IMR-90 (cell line): ENCODE measurements around the gene PITPNM2. TPM values are rescaled to one million over a fixed set of nuclear protein-coding genes. Genes with fewer than 3 reads are reported as not detected.

Experiments used
- ATAC-seq: fragments of 200-7000 bp; cut with Tn5 transposase; 2 replicates; pipeline ENCODE4 v1.9.1; 2020; ENCODE audit warnings: low read depth, mild to moderate bottlenecking, moderate library complexity
- BruUV-seq: library from RNA; stranded (reverse); fragments of 400-500 nt; replicated peaks from 2 replicates; lab custom pipeline; 2021; lab: Mats Ljungman, UMichigan
- CTCF ChIA-PET: fragments of 300-600 bp; formaldehyde crosslinking; extraction: SDS; loops from one replicate; lab custom pipeline; 2021; ENCODE audit warnings: antibody characterized with exemption; lab: Yijun Ruan, JAX
- POLR2A ChIA-PET: fragments of 300-600 bp; sonication (Branson Sonifier 250); formaldehyde crosslinking; loops from one replicate; lab custom pipeline; 2022; ENCODE audit warnings: antibody characterized with exemption; ENCODE audit not compliant: unreplicated experiment; lab: Charles Lee
- DNase-seq: peaks from one replicate; pipeline ENCODE4 v3.0.0; 2013
- H2AFZ ChIP-seq: replicated peaks from 2 replicates; pipeline ENCODE3; 2013; ENCODE audit warnings: low read length, mild to moderate bottlenecking; ENCODE audit not compliant: poor library complexity
- H2AK5ac ChIP-seq: 2 replicates; pipeline ENCODE4 v1.6.1; 2013; ENCODE audit warnings: low read depth, low read length, inconsistent platforms
- H2AK9ac ChIP-seq: replicated peaks from 2 replicates; pipeline ENCODE3; 2013; ENCODE audit warnings: mild to moderate bottlenecking, low read depth, low read length, moderate library complexity; ENCODE audit not compliant: poor library complexity
- H2BK120ac ChIP-seq: 2 replicates; pipeline ENCODE4 v1.6.1; 2013; ENCODE audit warnings: low read depth, low read length, inconsistent platforms
- H2BK15ac ChIP-seq: 3 replicates; pipeline ENCODE4 v1.6.1; 2013; ENCODE audit warnings: low read depth, low read length, inconsistent platforms
- H2BK20ac ChIP-seq: 2 replicates; pipeline ENCODE4 v1.6.1; 2013; ENCODE audit warnings: low read depth, mild to moderate bottlenecking, inconsistent platforms, low read length, moderate library complexity
- H2BK5ac ChIP-seq: 2 replicates; pipeline ENCODE4 v1.6.1; 2013; ENCODE audit warnings: mild to moderate bottlenecking, low read depth, low read length, inconsistent platforms; ENCODE audit not compliant: poor library complexity, severe bottlenecking
- H3K14ac ChIP-seq: replicated peaks from 2 replicates; pipeline ENCODE4 v1.6.1; 2013; ENCODE audit warnings: low read depth, low read length, inconsistent platforms
- H3K18ac ChIP-seq: 2 replicates; pipeline ENCODE4 v1.6.1; 2013; ENCODE audit warnings: low read depth, low read length, control low read depth
- H3K23ac ChIP-seq: 2 replicates; pipeline ENCODE4 v1.6.1; 2013; ENCODE audit warnings: low read depth, low read length, inconsistent platforms
- H3K27ac ChIP-seq: 2 replicates; pipeline ENCODE4 v1.5.1; 2013; ENCODE audit warnings: mild to moderate bottlenecking, control low read depth, low read length; ENCODE audit not compliant: insufficient read depth
- H3K27me3 ChIP-seq: 2 replicates; pipeline ENCODE4 v1.6.1; 2013; ENCODE audit warnings: low read length; ENCODE audit not compliant: control insufficient read depth, insufficient read depth
- H3K36me3 ChIP-seq: 2 replicates; pipeline ENCODE4 v1.6.1; 2013; ENCODE audit warnings: low read length, mixed read lengths; ENCODE audit not compliant: control insufficient read depth, insufficient read depth
- H3K4ac ChIP-seq: 2 replicates; pipeline ENCODE4 v1.6.1; 2013; ENCODE audit warnings: low read depth, low read length, inconsistent platforms
- H3K4me1 ChIP-seq: 2 replicates; pipeline ENCODE4 v1.6.1; 2013; ENCODE audit warnings: low read length, mixed read lengths; ENCODE audit not compliant: control insufficient read depth, insufficient read depth
- H3K4me2 ChIP-seq: 2 replicates; pipeline ENCODE4 v1.6.1; 2013; ENCODE audit warnings: low read depth, mild to moderate bottlenecking, control low read depth, low read length, moderate library complexity
- H3K4me3 ChIP-seq: 2 replicates; pipeline ENCODE4 v1.5.1; 2013; ENCODE audit warnings: low read depth, mild to moderate bottlenecking, control low read depth, low read length, moderate library complexity; ENCODE audit not compliant: insufficient read depth
- H3K56ac ChIP-seq: 2 replicates; pipeline ENCODE4 v1.6.1; 2013; ENCODE audit warnings: low read length, inconsistent platforms; ENCODE audit not compliant: insufficient read depth; ENCODE audit errors: extremely low read depth
- H3K79me1 ChIP-seq, 2 experiments: 2 replicates each; pipeline ENCODE4 v1.6.1; 2013; ENCODE audit warnings: low read length in 2 of 2, inconsistent platforms in 1 of 2, low read depth in 1 of 2
- H3K9ac ChIP-seq: 2 replicates; pipeline ENCODE4 v1.6.1; 2013; ENCODE audit warnings: low read depth, low read length, control low read depth
- H3K9me1 ChIP-seq: 2 replicates; pipeline ENCODE4 v1.6.1; 2013; ENCODE audit warnings: low read length, inconsistent platforms; ENCODE audit not compliant: insufficient read depth
- H3K9me3 ChIP-seq: 2 replicates; pipeline ENCODE4 v1.6.1; 2013; ENCODE audit warnings: low read length; ENCODE audit not compliant: control insufficient read depth, insufficient read depth
- H4K20me1 ChIP-seq: 2 replicates; pipeline ENCODE4 v1.6.1; 2013; ENCODE audit warnings: low read length, inconsistent platforms; ENCODE audit not compliant: insufficient read depth
- H4K5ac ChIP-seq: 2 replicates; pipeline ENCODE4 v1.6.1; 2013; ENCODE audit warnings: mild to moderate bottlenecking, low read depth, low read length, control low read depth
- H4K8ac ChIP-seq, 2 experiments: 2 replicates each; pipeline ENCODE4 v1.6.1; 2013; ENCODE audit warnings: low read depth in 2 of 2, low read length in 2 of 2, control low read depth in 1 of 2, inconsistent platforms in 1 of 2
- H4K91ac ChIP-seq: 2 replicates; pipeline ENCODE4 v1.6.1; 2013; ENCODE audit warnings: low read depth, low read length, inconsistent platforms; ENCODE audit not compliant: insufficient read depth
- MAZ ChIP-seq: IDR thresholded peaks from 2 replicates; pipeline ENCODE4 v1.6.1; 2012; ENCODE audit warnings: low read depth, mild to moderate bottlenecking, low read length, improper control_type of control experiment, moderate library complexity, borderline replicate concordance
- MXI1 ChIP-seq: IDR thresholded peaks from 2 replicates; pipeline ENCODE4 v1.6.1; 2012; ENCODE audit warnings: low read depth, mild to moderate bottlenecking, low read length, moderate library complexity, borderline replicate concordance
- POLR2A ChIP-seq: IDR thresholded peaks from 2 replicates; pipeline ENCODE4 v1.6.1; 2012; ENCODE audit warnings: mild to moderate bottlenecking, low read depth, low read length
- WGBS, 2 experiments: methylation state at CpG; one replicate each; pipeline versions ENCODE4 v1.1.5 to v1.1.7; 2013; ENCODE audit warnings: missing lambda C conversion rate in 2 of 2; ENCODE audit not compliant: insufficient read length in 1 of 2; ENCODE audit errors: extremely low coverage in 2 of 2; 5-methylcytosine and 5-hydroxymethylcytosine counted together
- dilution Hi-C: fragments of 300-500 bp; cut with HindIII; formaldehyde crosslinking; loops from one replicate; pipeline ENCODE4 v1.14.3; 2018; ENCODE audit warnings: low sequenced_read_pairs; ENCODE audit not compliant: unreplicated experiment
- in situ Hi-C: fragments of 300-500 bp; cut with MboI; formaldehyde crosslinking; loops from 3 replicates; pipeline ENCODE4 v1.14.3; 2019; ENCODE audit warnings: low sequenced_read_pairs, inconsistent platforms, mixed read lengths
- intact Hi-C: fragments of 100-400 bp; cut with micrococcal nuclease; formaldehyde crosslinking; loops from 2 replicates; pipeline ENCODE4 v1.10.0; 2022
- polyA plus RNA-seq, 3 experiments: library from polyadenylated mRNA; depleted of rRNA; stranded (reverse); fragments of >200 nt; gene quantifications; 2 replicates each; pipeline ENCODE4 v1.2.3, GENCODE V29; 2012; ENCODE audit warnings: low replicate concordance in 1 of 3
- total RNA-seq: library from RNA; depleted of rRNA; stranded (reverse); fragments of >200 nt; gene quantifications from 2 replicates; pipeline ENCODE4 v1.2.3, GENCODE V29; 2012
- TF ChIP-seq, protein P1 (sequence below): conservative IDR thresholded peaks from 2 replicates; pipeline ENCODE4 v1.5.1; 2012; ENCODE audit warnings: mild to moderate bottlenecking, low read depth, low read length, improper control_type of control experiment

The PITPNM2 gene
- total and polyA plus RNA-seq, 2 of the 4 experiments (the other 2 are of a cell fraction), result 1.6 to 3.0 TPM

DNA sequence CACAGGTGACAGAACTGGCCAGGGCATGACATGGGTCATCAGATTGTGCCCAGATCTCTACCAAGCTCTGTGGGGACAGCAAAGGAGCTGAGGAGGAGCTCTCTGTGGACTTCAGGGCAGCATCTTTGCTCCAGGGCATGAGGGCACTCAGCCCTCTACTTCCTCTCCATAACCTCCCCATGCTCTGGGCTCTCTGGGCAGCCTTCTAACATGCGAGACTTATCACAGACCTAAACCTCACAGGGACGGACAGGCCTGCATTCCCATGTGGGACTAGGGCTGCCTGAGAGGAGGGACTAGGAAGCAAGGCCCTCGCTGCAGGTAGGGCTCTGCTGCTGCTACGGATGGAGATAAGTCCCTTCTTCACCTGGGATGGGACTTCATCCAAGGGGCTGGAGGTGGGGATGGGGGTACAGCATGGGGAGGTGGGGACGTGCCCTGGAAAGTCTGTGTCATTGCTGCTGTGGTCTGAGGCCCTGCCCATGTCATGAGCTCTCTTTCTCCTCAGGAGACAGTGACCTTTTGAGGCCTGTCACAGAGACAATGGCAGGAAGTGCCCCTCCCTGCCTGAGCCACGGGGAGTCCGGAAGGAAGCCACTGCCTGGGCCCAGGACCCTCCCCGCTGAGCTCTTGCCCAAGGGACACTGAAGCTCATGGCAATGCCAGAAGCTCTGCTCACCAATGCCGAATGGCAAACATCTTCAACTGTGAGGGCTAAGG is 44.1 kb downstream of the PITPNM2 start:
- Histone ChIP-seq H2BK20ac (no peak overlapping the region), H2AK5ac (no peak overlapping the region), H3K36me3 (peaks cover 27% of the 10 kb centered on the region; the same call in 1 of the 2 replicates), H3K27me3 (no peaks in the 10 kb centered on the region), H3K14ac (no peak overlapping the region), H3K4me3 (no peak overlapping the region), H3K18ac (no peak overlapping the region), H3K4ac (no peak overlapping the region), H3K4me1 (peaks cover 7% of the 10 kb centered on the region), H3K27ac (no peak overlapping the region), H4K8ac (no peak overlapping the region), H2AK9ac (no peak overlapping the region), H3K4me2 (no peak overlapping the region), H3K9me3 (no peaks in the 10 kb centered on the region), H2BK120ac (no peak overlapping the region), H3K56ac (no peak overlapping the region), H2AFZ (no peak overlapping the region), H2BK5ac (no peak overlapping the region), H3K23ac (no peak overlapping the region), H2BK15ac (no peak overlapping the region), H4K91ac (no peak overlapping the region), H4K5ac (no peak overlapping the region), H3K79me1 (peaks cover 5 to 26% of the 10 kb centered on the region in 2 experiments; a peak in 3 of 4 replicates), H3K9me1 (peaks cover 26% of the 10 kb centered on the region), H4K20me1 (peaks cover 17% of the 10 kb centered on the region), H3K9ac (no peak overlapping the region)
- no TSS peak for BruUV-seq
- dilution Hi-C loops, result no loop called here
- in situ Hi-C loops, result no loop called here
- ATAC-seq (no peak), DNase-seq (no peak)
- TF ChIP-seq POLR2A, result no peak
- TF ChIP-seq, protein P1, sequence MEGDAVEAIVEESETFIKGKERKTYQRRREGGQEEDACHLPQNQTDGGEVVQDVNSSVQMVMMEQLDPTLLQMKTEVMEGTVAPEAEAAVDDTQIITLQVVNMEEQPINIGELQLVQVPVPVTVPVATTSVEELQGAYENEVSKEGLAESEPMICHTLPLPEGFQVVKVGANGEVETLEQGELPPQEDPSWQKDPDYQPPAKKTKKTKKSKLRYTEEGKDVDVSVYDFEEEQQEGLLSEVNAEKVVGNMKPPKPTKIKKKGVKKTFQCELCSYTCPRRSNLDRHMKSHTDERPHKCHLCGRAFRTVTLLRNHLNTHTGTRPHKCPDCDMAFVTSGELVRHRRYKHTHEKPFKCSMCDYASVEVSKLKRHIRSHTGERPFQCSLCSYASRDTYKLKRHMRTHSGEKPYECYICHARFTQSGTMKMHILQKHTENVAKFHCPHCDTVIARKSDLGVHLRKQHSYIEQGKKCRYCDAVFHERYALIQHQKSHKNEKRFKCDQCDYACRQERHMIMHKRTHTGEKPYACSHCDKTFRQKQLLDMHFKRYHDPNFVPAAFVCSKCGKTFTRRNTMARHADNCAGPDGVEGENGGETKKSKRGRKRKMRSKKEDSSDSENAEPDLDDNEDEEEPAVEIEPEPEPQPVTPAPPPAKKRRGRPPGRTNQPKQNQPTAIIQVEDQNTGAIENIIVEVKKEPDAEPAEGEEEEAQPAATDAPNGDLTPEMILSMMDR, result no peak
- no peak for TF ChIP-seq MXI1
- no peak for TF ChIP-seq MAZ
- ChIA-PET POLR2A (no interaction called here), CTCF (interaction anchor here (0.6 kb wide), 1 partner anchor 48 kb away, joined by 3 read pairs; no protein-coding TSS in a partner anchor)
- WGBS, 2 experiments, result 100% methylated on average over 2 of the region's 9 CpGs; no CpG with 5 or more reads in 1 of the 2 experiments
- intact Hi-C loops, result no loop called here
